Caki2 (cell line): Measurements from ENCODE around the gene UBE2C. TPM values are rescaled to one million over a fixed set of nuclear protein-coding genes. Genes with fewer than 3 reads are reported as not detected.
"Not testable (repeated sequence)": the region's sequence is repeated elsewhere in the genome, so short reads cannot be mapped to it uniquely, and the experiment has no call there.

Source experiments
- DNase-seq: peaks from one replicate; pipeline ENCODE4 v3.0.0-alpha.2; 2015; ENCODE audit warnings: low read depth
- in situ Hi-C: cut with HindIII; loops from 2 replicates; pipeline ENCODE4 v1.10.0; 2016; ENCODE audit warnings: low sequenced_read_pairs, low pct_unique_long_range_greater_than_20kb, mixed read lengths
- total RNA-seq: library from RNA; depleted of rRNA; stranded (reverse); fragments of >200 nt; shearing (Covaris generic); gene quantifications from 2 replicates; pipeline ENCODE4 v1.2.3, GENCODE V29; 2014; ENCODE audit warnings: low replicate concordance

UBE2C gene
- total RNA-seq, 1 experiment from 2014 or later, result 164 TPM

GRCh38 chr20:45826381-45827019, 14.1 kb downstream of the UBE2C start:
- in situ Hi-C loops, result no loop called here
- DNase-seq, result no peak

- DNase-seq, result no peak
- in situ Hi-C loops, result no loop called here
These were observed 14.7 kb downstream of the UBE2C start, which contains the start of gene TNNC2 for GRCh38 chr20:45827030-45827652. Gene TNNC2, minus strand, starts transcription at chr20:45827312. Its CDS starts 64 bp downstream, at chr20:45827248.

DNA sequence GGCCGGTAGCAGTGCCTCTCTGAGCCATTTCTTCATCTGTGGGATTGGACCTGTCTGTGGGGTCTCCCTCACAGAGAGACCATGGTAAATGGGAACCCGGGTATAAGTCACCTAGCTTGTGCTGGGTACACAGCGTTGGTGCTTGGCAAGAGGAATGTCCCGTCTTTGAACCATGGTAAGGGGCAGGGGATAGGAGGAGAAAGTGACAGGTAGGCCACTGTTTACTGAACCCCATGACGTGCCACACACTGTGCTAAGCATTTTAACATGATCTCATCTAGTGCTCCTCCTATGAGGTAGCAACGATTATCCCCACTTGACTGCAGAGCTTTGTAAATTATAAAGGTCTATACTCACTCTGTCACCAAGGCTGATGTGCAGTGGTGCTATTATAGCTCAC, 15.3 kb downstream of the UBE2C start:
- no peak for DNase-seq
- in situ Hi-C loops, result no loop called here

GRCh38 chr20:45828589-45828988, 16.1 kb downstream of the UBE2C start:
- in situ Hi-C loops, result no loop called here
- DNase-seq, result no peak

GRCh38 chr20:45829673-45830106, 17.2 kb downstream of the UBE2C start:
- in situ Hi-C loops, DNase-seq: not testable (repeated sequence)

DNA sequence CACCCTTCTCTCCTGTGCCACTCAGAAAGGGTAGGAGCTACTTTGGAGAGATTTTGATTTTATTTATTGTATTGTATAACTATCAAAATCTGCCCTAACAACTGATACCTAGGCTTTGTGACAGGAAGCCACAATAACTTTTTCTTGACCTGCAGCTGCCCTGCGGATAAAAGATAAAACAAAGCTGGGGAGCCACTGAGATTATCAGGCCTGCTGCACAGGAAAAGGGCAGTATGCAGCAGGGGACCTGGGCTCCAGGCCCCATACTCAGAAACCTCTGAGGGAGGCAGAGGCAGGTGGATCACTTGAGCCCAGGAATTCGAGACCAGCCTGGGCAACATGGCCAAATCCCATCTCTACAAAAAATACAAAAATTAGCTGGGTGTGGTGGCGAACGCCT, 20.2 kb downstream of the UBE2C start:
- DNase-seq, result no peak
- in situ Hi-C loops, result no loop called here

DNA sequence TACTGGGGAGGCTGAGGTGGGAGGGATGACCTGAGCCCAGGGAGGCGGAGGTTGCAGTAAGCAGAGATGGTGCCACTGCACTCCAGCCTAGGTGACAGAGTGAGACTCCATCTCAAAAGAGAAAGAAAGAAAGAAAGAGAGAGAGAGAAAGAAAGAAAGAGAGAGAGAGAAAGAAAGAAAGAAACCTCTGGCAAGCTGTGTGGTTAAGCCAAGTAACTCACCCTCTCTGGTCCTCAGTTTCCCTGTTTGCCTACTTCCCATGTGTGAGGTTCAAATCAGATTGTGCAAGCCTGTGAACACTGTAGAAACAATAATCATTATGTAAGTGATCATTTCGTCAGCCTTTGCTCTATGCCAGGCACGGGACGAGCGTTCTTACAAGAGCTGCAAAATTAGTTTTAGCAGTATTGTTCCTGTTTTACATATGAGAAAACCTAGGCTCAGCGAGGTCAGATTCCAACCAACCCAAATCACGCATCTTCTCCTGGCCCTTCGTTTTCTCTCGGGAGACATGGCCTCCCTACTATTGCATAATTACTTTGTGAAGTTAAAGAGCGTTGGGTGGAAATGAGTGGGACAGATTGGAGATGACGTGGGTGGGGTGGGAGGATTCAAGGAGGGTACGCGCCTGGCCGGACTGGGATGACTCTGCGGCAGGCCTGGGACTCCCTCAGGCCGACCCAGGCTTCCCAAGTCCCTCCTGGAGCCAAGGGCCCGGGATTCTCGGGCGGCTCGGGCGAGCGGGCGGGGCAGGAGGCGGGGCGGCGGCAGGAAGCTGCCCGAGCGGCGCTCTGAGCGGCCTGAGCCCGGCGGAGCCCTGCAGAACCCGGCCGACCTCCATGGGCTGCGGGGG, 20.8 kb downstream of the UBE2C start, which contains the start of gene SNX21:
Gene SNX21 (plus strand): TSS at position 770 of the 853 bp plus-strand sequence. CDS start 121 bp downstream, outside the sequence.
- peak; percentile 88 for DNase-seq
- in situ Hi-C loops, result no loop called here

DNA sequence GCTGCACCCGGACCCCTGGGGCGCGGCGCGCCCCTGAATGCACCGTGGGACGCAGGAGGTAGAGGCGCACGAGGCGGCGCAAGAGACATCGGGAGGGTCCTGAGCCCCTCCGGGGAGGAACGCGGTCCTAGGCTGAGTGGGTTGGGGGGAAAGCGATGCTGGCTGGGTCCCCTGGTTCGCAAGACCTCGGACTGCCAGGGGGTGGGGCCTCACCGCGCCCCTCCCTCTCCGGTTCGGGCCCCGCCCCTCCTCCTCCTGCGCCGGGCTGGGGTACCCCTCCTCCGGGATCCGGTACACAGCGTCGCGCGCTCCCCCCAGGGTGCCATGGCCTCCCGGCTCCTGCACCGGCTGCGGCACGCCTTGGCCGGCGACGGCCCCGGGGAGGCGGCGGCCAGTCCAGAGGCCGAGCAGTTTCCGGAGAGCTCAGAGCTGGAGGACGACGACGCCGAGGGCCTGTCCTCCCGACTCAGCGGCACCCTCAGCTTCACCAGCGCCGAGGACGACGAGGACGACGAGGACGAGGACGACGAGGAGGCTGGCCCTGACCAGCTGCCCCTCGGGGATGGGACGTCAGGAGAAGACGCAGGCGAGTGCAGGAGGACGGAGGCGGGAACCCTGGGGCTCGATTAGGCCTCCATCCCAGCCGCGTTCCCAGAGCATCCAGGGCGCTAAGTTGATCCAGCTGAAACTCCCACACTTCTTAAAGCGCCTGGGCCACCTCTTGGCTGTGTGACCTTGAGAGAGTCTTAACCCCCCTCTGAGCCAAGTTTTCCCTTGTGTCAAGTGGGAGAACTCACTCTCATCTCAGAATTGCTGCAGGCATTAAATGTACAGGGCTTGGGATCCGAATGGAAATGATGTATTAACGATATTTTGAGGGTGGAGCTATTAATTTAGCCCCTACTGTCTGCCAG, 21.7 kb downstream of the UBE2C start:
- in situ Hi-C loops, result no loop called here
- DNase-seq, result peak; percentile 87

- no peak for DNase-seq
These were observed 22.3 kb downstream of the UBE2C start for GRCh38 chr20:45834797-45835161.

GRCh38 chr20:45835329-45835765, 22.9 kb downstream of the UBE2C start:
- in situ Hi-C loops, result no loop called here

More at GRCh38 chr20:45834797-45835161, 22.3 kb downstream of the UBE2C start:
- in situ Hi-C loops, result no loop called here

GRCh38 chr20:45835825-45836224, 23.4 kb downstream of the UBE2C start:
- no peak for DNase-seq
- in situ Hi-C loops, result no loop called here

More at GRCh38 chr20:45835329-45835765, 22.9 kb downstream of the UBE2C start:
- DNase-seq, result no peak

DNA sequence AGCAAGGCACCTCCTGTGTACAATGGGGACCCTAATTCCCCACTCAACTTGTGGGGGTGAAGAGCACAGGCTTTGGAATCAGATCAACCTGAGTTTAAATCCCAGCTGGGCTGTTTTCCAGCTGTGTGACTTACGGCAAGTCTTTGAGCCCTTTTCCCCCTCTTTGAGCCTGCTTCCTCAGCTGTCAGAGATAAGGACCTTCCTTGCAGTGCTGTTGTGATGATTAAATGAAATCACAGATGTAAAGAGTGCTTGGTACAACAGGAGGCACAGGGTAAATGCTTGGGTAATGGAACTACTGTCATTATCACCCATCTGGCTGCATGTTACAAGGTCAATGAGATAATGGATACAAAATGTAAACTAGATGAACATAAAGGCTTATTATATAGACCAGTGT, 24.4 kb downstream of the UBE2C start:
- DNase-seq, result no peak
- in situ Hi-C loops, result no loop called here

- in situ Hi-C loops, result no loop called here
- DNase-seq, result no peak
These were observed 28.3 kb downstream of the UBE2C start for GRCh38 chr20:45840700-45841198.

GRCh38 chr20:45841407-45842129, 29.1 kb downstream of the UBE2C start:
- in situ Hi-C loops, result no loop called here

GRCh38 chr20:45842169-45842812, 29.8 kb downstream of the UBE2C start:
- DNase-seq, result no peak
- in situ Hi-C loops, result no loop called here

More at GRCh38 chr20:45841407-45842129, 29.1 kb downstream of the UBE2C start:
- DNase-seq, result no peak

DNA sequence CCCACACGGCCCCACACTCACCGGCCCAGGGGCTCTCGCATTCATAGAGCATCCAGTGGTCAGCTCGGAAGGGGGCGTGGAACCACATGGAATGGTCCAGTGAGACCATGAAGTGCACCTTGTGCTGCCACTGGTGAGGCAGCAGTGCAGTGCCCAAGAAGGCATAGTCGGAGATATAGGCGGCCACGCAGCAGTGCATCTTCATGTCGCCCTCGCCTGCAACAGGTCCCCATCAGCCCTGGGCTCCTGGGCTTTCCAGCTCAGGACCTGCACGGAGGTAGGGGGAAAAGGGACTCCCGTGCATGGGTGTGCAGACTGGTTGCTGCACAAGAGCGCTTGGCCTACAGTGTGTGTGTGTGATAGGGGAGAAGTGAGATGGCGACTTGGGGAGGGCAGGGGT, 31.1 kb downstream of the UBE2C start:
- in situ Hi-C loops, result no loop called here
- DNase-seq, result no peak

DNA sequence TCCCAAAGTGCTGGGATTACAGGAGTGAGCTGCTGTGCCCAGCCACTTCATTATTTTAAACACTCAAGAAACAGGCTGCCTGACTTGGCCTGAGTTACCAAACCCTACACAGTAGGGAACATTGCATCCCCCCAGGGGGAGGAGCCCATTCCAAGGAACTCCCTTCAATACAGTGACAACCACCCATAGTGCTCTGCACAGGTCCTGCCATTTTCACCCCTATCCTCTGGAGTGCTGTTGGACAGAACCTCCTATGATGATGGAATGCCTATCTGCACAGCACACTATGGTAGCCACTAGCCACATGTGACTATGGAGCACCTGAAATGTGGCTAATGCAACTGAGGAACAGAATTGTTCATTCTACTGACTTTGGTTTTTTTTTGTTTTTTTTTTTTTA, 33.0 kb downstream of the UBE2C start:
- no peak for DNase-seq
- in situ Hi-C loops, result no loop called here
